Breast epithelium (tissue), 3 donors: Measurements from ENCODE around the gene TRIOBP.

ENCODE experiments used
- CTCF ChIP-seq, 3 donors: fragments of 450-650 bp; IDR thresholded peaks; one replicate each; pipeline ENCODE4 v1.5.1; 2016 to 2017; ENCODE audit warnings: antibody characterized with exemption in 3 of 3, mild to moderate bottlenecking in 3 of 3, moderate library complexity in 3 of 3
- POLR2A ChIP-seq: fragments of 450-650 bp; IDR thresholded peaks from one replicate; pipeline ENCODE4 v1.6.1; 2016; ENCODE audit warnings: antibody characterized with exemption, mild to moderate bottlenecking, moderate library complexity

- TF ChIP-seq CTCF (IDR thresholded peaks at IDR 0.05): no peak
- no peak for TF ChIP-seq POLR2A
Observed at GRCh38 chr22:37758694-37759093, 61.8 kb downstream of the TRIOBP start.
